OCI-LY1 (cell line): ENCODE measurements around the gene CPTP.

Experiments
- EZH2 ChIP-seq: fragments of 200-600 bp; sonication (generic), shearing (Covaris generic); IDR thresholded peaks from 2 replicates; pipeline ENCODE4 v1.8.0; 2017; ENCODE audit warnings: borderline replicate concordance, mixed run types, mild to moderate bottlenecking, antibody characterized with exemption, low read length, moderate library complexity, mixed read lengths
- TF ChIP-seq, protein P1 (sequence below): fragments of 200-600 bp; sonication (generic), shearing (Covaris generic); IDR thresholded peaks from 2 replicates; pipeline ENCODE4 v1.5.1; 2017; ENCODE audit warnings: mild to moderate bottlenecking, antibody characterized with exemption, low read length, moderate library complexity, mixed read lengths

DNA sequence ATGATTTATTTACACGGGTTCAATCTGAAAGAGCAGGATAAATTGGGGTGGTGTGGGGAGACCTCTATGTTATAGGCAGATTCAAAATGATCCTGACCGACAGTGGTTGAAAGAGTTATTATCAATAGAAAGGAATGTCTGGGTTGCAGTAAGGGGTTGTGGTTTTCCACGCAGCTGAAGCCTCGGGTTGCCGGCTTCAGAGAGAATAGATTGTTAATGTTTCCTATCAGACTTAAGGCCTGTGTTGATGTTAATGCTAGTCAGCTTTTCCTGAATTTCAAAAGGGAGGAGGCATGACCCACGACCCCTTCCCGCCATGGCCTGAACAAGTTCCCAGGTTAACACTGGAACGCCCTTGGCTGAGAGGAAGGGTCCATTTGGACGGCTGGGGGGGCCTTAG is 48.8 kb upstream of the CPTP start:
- TF ChIP-seq EZH2: no peak
- TF ChIP-seq, protein P1, sequence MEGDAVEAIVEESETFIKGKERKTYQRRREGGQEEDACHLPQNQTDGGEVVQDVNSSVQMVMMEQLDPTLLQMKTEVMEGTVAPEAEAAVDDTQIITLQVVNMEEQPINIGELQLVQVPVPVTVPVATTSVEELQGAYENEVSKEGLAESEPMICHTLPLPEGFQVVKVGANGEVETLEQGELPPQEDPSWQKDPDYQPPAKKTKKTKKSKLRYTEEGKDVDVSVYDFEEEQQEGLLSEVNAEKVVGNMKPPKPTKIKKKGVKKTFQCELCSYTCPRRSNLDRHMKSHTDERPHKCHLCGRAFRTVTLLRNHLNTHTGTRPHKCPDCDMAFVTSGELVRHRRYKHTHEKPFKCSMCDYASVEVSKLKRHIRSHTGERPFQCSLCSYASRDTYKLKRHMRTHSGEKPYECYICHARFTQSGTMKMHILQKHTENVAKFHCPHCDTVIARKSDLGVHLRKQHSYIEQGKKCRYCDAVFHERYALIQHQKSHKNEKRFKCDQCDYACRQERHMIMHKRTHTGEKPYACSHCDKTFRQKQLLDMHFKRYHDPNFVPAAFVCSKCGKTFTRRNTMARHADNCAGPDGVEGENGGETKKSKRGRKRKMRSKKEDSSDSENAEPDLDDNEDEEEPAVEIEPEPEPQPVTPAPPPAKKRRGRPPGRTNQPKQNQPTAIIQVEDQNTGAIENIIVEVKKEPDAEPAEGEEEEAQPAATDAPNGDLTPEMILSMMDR: no peak
